OCI-LY7 (cell line): ENCODE measurements around the gene UMAD1.

Experiments
- EZH2phosphoT487 ChIP-seq: fragments of 200-600 bp; sonication (generic); IDR thresholded peaks from 2 replicates; pipeline ENCODE4 v1.6.1; 2018; ENCODE audit warnings: low read depth, borderline replicate concordance, mild to moderate bottlenecking, mixed run types, antibody characterized with exemption, low read length, moderate library complexity, mixed read lengths
- TF ChIP-seq, protein P1 (sequence below): fragments of 200-600 bp; sonication (generic); conservative IDR thresholded peaks from 2 replicates; pipeline ENCODE4 v1.5.1; 2014; ENCODE audit warnings: mild to moderate bottlenecking, antibody characterized with exemption, low read length, moderate library complexity, mixed read lengths

DNA sequence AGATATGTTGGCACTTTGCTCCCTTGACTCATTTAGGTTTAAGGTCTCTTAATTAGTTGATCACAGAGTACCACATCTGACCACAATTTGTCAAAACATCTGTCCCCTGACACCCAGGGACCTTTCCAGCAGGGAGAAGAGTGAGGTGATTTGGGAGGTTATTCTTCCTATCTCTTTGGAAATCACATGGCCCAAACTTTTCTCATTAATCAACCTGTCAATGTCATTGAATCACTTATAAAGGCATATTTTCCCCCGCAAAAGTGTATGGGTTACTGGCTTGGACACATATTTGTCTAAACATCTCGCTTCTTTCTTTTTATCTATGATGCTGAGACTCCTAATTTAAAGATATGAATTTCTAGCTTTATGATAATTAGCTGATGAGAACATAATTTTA lies 170.3 kb downstream of the UMAD1 start:
- TF ChIP-seq, protein P1, sequence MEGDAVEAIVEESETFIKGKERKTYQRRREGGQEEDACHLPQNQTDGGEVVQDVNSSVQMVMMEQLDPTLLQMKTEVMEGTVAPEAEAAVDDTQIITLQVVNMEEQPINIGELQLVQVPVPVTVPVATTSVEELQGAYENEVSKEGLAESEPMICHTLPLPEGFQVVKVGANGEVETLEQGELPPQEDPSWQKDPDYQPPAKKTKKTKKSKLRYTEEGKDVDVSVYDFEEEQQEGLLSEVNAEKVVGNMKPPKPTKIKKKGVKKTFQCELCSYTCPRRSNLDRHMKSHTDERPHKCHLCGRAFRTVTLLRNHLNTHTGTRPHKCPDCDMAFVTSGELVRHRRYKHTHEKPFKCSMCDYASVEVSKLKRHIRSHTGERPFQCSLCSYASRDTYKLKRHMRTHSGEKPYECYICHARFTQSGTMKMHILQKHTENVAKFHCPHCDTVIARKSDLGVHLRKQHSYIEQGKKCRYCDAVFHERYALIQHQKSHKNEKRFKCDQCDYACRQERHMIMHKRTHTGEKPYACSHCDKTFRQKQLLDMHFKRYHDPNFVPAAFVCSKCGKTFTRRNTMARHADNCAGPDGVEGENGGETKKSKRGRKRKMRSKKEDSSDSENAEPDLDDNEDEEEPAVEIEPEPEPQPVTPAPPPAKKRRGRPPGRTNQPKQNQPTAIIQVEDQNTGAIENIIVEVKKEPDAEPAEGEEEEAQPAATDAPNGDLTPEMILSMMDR: no peak
- no peak for TF ChIP-seq EZH2phosphoT487
